HL-60 (cell line): ENCODE results near the gene NF2.

ENCODE experiments used
- DNase-seq, 2 experiments: peaks; one replicate each; pipeline ENCODE4 v3.0.0-alpha.2; 2010 to 2020; ENCODE audit warnings: low read depth in 1 of 2, low spot score in 1 of 2
- H3K27ac ChIP-seq: fragments of 250-450 bp; sonication (Bioruptor Pico); replicated peaks from 2 replicates; pipeline ENCODE4 v1.5.1; 2020; ENCODE audit warnings: mild to moderate bottlenecking, moderate library complexity
- H3K27me3 ChIP-seq: fragments of 250-450 bp; sonication (Bioruptor Pico); 2 replicates; pipeline ENCODE4 v1.5.1; 2021; ENCODE audit warnings: mild to moderate bottlenecking, moderate library complexity; ENCODE audit not compliant: insufficient read depth, poor library complexity, severe bottlenecking
- H3K4me3 ChIP-seq: replicated peaks from 2 replicates; pipeline ENCODE4 v1.5.1; 2011; ENCODE audit warnings: mild to moderate bottlenecking, control low read depth, low read length; ENCODE audit not compliant: insufficient read depth
- CTCF ChIP-seq: IDR thresholded peaks from one replicate; pipeline ENCODE4 v1.5.1; 2011; ENCODE audit warnings: low read length, control low read depth, inconsistent platforms; ENCODE audit not compliant: insufficient read depth
- GABPA ChIP-seq: IDR thresholded peaks from 2 replicates; pipeline ENCODE4 v1.6.1; 2012; ENCODE audit warnings: low read depth
- POLR2AphosphoS5 ChIP-seq: IDR thresholded peaks from 2 replicates; pipeline ENCODE4 v1.6.1; 2012; ENCODE audit warnings: low read depth
- REST ChIP-seq: IDR thresholded peaks from 2 replicates; pipeline ENCODE4 v1.6.1; 2012; ENCODE audit warnings: low read depth; ENCODE audit not compliant: insufficient replicate concordance
- SPI1 ChIP-seq: IDR thresholded peaks from 2 replicates; pipeline ENCODE4 v1.6.1; 2012; ENCODE audit warnings: low read depth, mild to moderate bottlenecking, borderline replicate concordance

The NF2 gene

GRCh38 chr22:29632672-29633071 is 29.2 kb downstream of the NF2 start:
- TF ChIP-seq CTCF (no peak), GABPA (no peak), SPI1 (no peak)
- Histone ChIP-seq H3K4me3 (no peak overlapping the region), H3K27me3 (no peaks in the 10 kb centered on the region), H3K27ac (no peak overlapping the region)
- no peak for DNase-seq

- no peak for TF ChIP-seq GABPA
- no peak for TF ChIP-seq POLR2AphosphoS5
- TF ChIP-seq CTCF, result no peak
- TF ChIP-seq REST, result no peak
- TF ChIP-seq SPI1, result no peak
These were observed 30.3 kb downstream of the NF2 start for GRCh38 chr22:29633514-29634312.

GRCh38 chr22:29634847-29635246 is 31.4 kb downstream of the NF2 start:
- TF ChIP-seq CTCF (no peak), POLR2AphosphoS5 (no peak), REST (no peak), GABPA (no peak), SPI1 (no peak)

More at GRCh38 chr22:29633514-29634312, 30.3 kb downstream of the NF2 start:
- H3K4me3 ChIP-seq, result no peak overlapping the region
- H3K27ac ChIP-seq, result no peak overlapping the region
- no peak for DNase-seq
- H3K27me3 ChIP-seq, result no peaks in the 10 kb centered on the region

More at GRCh38 chr22:29634847-29635246, 31.4 kb downstream of the NF2 start:
- Histone ChIP-seq H3K4me3 (no peak overlapping the region), H3K27me3 (no peaks in the 10 kb centered on the region), H3K27ac (no peak overlapping the region)
- DNase-seq, result no peak
